Stimulated activated CD4-positive, alpha-beta T cell treated with anti-CD3 and anti-CD28 coated beads, Interleukin-1b, Interleukin-23, amount 100 ng/mL, for 48 hours (primary cell): ENCODE data around the gene SPEF1.

Experiments used
- DNase-seq: peaks from one replicate; pipeline ENCODE4 v3.0.0-alpha.2; 2020

The SPEF1 gene

DNA sequence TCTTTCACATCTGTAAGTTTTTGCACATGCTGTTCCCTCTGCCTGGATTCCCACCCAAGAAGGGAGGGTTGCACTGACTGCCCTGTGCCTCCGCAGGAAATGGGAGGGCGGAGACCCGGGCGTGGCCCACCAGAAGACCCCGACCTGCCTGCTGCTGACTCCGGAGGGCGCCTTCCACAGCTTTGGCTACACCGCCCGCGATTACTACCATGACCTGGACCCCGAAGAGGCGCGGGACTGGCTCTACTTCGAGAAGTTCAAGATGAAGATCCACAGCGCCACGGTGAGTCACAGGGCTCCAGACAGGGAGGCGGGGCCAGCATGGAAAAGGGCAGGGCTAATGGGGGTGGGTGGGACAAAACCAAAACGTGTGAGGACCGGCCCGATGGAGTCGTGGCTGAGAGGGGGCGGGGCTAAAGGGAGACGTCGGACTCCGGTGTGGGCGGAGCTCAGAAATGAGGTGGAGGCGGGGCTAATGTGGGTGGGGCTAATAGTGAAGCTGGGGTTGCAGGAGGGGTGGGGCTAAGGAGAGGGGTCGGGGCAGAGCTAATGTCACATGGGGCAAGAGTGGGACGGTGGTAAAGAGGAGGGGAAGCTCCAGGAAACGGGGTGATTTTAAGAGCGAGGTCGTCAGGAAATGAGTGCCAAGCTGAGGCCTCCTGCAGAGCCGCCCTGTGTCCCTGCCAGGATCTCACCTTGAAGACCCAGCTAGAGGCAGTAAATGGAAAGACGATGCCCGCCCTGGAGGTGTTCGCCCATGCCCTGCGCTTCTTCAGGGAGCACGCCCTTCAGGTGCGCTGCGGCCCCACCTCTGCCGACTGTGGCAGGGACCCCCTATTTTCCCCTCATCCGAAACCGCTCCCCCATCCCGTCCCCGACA is 36.2 kb downstream of the SPEF1 start:
- DNase-seq = peak; percentile 81

DNA sequence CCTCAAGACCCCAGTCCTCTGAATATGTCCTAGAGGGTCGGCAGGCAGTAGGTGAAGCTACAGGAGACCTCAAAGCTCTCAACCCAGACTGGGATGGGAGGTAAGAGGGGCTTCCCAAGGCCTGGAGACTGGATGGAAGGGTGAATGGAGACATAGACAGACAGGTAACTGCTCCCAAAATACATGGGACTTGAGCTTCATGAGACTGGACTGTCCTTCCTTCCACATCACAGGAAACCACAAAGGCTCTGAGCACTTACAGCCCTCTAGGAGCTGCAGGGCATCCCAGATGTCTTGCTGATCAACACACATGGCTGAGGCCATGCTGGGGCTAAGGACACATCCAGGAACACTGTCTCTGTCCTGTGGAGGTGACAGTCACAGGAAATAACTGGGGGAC is 37.2 kb downstream of the SPEF1 start:
- DNase-seq = no peak

DNA sequence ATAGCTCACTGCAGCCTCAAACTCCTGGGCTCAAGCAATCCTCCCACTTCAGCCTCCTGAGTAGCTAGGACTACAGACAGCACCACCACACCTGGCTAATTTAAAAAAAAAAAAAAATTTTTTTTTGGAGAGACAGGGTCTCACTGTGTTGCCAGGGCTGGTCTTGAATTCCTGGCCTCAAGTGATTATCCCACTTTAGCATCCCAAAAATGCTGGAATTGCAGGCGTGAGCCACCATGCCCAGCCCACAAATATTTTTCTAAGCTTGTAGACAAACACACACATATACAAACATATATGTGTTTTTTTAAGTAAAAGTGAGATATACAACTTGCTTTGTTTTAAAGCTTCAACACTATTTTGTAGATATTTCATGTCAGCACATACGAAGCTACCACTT is 38.0 kb downstream of the SPEF1 start:
- no peak for DNase-seq

DNA sequence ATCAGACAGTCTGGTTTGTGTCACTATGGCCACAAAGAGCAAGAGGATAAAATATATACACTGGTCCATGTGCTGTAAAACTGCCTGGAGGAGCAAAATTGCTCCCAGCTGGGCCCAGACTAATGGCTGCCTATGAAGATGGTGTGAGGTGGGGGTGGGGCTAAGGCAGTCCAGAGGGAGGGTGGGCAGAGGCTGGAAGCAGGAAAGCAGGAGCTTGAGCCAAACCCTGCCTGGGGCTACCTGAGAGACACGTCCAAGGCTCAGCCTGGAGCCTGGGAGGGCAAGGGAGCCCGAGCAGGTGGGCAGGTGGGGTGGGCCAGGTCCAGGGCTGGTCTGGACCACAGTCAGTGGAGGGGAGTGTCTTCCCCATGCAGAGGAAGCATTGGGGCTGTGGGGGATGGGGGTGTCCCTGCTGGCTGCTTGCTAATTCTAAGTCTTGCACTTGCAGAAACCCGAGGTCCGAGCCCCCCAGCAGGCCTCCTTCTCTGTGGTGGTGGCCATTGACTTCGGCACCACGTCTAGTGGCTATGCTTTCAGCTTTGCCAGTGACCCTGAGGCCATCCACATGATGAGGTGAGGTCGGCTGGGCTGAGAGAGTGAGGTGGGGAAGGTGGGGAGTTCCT is 39.3 kb downstream of the SPEF1 start:
- DNase-seq = no peak

DNA sequence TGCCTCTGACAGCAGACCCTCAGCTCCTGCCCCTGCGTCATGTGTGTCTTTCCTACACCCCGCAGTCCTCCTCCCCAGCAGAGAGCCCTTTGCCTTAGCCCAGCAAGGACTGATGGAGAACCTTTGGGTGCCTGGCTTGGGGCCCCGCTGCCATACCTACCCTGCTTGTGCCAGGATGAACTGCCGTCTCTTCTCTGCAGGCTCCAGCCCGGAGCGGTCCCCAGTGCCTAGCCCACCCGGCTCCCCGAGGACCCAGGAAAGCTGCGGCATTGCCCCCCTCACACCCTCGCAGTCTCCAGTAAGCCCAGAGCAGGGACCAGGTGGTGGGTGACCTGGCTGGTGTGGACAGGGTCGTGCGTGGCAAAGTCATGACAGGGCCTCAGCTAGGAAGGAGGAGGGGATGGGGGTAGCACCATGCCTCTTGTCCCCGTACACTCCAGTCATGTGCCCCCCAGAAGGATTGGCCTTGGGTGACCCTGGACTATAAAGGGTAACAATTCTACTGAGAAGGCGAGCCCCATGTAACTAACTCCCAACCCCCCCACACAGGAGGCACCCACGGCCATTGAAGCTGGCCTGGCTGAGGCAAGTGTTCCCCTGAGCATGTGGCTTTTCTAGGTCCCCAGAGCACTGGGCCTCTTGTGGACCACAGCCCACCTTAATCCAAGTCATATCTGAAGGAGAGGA is 40.5 kb downstream of the SPEF1 start:
- DNase-seq = no peak

DNA sequence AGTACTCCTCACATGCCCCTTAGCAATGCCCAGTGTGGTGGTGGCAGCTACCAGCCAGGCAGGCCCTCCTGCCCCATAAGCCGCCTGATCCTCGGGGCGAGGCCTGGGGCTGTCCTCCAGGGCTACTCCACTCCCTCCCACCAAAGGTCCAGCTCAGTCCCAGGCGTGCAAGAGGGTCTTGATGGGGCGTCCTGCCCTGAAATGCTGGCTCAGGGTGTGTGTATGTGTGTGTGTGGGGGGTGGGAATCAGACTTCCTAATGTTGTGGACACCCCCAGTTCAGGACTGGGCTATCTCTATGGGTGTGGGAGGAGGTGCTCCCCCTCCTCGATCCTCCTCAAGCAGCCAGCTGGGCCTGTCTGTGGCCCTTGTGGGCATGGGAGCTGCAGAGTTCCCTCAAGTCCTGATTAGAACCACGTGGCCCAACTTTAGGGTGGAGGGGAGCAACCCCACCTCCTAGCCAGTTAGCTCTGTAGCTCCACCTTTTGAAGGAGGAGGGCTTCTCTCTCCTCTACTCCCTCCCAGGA is 41.3 kb downstream of the SPEF1 start:
- DNase-seq = no peak

DNA sequence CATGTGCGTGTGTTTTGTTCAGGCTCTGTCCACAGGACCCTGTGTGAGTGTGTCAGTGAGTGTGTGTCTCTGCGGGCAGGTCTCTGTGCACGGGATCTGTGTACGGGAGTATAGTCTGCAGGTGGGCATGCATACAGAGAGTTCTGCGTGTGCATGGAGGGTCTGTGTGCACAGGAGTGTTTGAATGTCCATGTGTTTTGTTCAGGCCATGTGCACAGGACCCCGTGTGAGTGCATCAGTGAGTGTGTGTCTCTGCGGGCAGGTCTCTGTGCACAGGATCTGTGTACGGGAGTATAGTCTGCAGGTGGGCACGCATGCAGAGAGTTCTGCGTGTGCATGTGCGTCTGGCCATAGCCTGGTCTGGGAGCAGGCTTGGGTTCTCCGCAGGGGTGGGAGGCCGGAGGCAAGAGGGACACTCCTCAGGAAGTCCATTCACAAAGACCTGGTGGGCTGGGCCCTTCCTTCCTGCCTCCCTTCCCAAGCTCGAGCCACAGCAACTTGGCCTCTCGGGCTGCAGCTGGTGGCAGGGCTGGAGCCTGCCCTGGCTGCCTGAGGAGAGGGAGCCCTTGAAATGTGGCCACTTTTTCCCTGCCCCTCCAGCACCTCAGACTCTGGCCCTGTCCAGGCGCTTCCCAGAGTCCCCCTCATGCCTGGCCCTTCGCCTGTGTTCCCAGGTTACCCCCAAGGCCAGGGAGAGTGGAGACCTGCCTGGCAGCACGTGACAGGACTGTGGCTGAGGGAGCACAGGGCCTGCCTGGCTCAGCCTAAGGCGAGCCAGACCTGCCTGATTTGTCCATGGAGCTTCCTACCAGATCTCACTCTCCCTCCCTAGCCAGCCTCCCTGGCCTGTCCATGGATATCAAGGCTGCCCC is 42.0 kb downstream of the SPEF1 start:
- no peak for DNase-seq

DNA sequence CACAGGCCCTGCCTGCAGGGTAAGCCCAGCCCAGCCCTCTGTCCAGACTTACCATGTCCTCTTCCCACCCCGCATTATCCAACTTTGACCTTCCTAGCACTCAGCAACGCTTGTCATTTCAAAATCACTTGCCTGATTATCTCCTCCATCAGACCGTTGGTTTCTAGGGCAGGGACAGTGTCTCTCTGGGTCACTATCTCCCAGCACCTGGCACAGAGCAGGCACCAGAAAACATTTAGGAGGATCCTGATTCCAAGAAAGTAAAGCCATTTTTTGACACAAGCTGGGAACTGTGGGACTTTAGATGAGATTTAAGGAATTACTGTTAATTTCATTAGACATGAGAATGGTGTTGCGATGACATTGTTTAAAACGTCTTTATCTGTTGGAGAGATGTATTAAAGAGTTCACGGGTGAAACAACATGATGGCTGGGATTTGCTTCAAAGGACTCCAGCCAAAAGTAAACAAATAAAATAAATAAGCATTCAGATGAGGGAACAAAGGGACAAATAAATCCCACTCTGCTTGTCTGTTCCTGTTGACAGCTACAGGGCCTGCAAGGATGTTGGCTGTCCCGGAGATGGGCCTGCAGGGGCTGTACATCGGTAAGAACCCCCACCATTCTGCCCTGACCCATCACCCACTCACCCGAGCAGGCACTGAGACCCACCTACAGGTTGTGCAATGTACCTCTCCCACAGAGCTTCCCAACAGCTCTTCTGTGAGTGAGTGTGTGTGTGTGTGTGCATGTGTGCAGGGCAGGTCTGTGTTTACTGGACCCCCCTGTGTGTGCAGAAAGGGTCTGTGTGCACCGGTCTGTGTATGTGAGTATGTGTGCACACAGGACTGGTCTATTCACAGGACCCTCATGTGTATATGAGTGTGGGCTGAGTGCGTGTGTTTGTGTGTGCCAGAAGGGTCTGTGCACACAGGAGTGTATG is 42.9 kb downstream of the SPEF1 start:
- DNase-seq = no peak

DNA sequence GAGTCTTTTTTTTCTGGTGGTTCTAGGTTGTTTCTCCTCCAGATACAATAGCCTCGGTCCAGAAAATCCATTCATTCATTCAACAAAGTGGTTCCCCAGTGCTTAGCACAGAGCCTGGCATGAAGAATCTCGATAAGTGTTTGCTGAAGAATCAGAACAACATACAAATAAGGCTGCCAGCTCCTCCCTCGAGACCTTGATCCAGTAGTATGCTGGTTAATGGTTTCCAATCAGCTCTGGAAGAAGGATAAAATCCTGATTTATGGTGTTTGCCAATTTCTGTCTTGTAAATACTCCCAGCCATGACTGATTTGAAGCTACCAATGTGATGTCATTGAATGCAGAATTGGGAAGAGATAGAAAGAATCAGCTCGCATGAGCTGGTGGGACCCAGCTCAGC is 45.5 kb downstream of the SPEF1 start:
- DNase-seq = no peak

DNA sequence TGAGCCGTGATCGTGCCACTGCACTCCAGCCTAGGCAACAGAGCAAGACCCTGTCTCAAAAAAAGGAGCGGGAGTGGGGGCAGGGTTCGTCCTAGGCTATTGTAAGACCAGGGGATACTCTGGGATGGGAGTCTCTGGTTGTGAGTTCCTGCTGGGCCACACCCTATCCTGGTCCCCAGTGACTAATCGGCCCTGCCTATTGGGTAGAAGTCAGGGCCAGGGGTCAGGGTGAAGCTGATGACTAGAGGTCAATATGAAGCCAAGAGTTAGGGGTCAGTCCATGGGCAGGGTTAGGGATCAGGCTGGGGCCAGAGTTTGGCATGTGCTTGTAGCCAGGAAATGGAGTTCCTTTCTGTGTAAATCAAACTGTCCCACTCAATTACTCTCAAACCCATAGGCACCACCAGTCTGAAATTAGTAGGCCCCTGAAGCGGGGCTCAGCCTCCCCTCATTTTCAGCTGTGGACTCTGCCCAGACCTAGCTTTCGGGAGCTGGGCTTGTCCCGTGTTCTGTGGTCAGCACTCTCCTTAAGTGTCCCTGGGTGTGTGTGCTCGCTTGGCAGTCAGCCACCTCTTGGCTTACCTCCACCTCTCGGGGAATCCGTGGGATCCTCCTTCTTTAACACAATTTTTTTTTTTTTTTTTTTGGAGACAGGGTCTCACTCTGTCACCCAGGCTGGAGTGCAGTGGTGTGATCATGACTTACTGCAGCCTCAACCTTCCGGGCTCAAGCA is 47.0 kb downstream of the SPEF1 start:
- no peak for DNase-seq

DNA sequence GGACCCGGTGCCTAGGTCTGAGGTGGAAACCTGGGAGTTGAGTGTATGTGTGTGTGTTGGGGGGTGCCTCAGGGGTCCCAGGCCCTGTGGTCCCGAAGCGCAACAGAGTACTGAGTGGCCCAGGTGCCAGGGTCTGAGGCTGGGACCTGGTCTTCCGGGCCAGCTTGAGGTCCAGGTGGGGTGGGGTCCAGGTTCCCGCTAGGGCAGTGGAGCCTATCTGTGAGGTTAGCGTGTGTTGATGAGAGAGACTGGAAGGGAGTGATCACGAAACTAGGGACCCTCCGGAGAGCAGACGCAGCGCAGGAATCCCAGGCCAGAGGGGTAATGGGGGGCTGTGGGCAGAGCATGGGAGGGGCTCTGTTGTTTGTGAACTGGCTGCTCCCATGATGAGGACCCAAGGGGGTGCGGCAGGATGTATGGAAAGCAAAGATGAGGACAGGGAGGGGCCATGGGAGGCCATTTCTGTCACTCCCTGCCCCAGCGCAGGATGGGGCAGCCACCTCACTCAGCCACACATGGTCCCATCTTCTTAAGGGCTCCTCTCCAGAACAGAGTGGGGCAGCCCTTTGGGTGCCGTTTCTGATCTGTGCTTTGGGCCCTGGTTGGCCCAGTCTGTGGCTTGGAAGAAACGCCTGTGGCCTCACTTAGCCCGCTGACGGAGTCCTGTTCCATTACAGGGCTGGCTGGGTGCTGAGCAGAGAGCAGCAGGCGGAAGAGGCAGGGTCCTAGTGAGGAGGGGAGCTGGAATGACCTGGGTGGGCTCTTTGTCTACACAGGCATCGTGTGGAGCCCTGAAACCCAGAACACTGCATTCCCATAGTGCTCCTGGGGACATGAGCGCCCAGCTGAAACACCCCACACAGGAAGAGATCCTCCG is 47.9 kb downstream of the SPEF1 start:
- no peak for DNase-seq

DNA sequence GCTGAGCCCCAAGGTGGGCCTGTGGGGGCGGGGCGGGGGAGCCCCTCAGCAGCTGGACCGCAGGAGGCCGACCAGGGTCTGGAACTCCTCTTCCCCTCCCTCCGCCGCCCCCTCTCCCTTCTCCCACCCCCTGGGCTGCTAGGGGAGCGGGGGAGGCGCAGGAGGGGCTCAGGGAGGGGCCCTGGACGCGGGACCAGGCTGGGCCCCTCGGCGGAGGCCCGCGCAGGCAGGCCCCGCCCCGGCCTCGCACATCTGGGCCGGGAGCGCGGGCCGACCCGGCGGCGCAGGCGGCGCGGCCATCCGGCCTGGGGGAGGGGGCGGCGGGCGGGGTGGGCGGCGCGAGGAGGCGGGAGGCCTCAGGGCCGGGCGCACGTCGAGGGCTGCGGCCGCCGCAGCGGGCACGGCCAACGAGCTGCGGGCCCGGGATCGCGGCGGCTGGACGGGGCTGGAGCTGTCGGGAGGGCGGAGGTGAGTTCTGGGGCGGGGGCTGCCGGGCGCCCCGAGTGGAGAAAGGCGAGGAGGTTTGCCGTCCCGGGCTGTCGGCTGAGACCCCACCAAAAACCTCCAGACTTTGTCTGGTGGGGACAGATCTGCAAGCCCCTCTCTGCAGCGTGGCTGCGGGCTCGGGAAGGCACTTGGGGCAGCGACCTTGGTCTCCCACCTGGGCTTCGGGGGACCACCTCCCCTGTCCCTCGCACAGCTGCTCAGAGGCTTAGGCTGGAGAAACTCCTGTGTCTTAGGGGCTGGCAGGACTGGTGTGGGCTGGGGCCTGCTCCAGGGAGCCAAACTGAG is 48.7 kb downstream of the SPEF1 start, which contains the start of gene HSPA12B:
Gene HSPA12B, plus strand, starts transcription at position 359 of the 792 bp plus-strand sequence. CDS start 5,990 bp downstream, outside the sequence.
- no peak for DNase-seq

DNA sequence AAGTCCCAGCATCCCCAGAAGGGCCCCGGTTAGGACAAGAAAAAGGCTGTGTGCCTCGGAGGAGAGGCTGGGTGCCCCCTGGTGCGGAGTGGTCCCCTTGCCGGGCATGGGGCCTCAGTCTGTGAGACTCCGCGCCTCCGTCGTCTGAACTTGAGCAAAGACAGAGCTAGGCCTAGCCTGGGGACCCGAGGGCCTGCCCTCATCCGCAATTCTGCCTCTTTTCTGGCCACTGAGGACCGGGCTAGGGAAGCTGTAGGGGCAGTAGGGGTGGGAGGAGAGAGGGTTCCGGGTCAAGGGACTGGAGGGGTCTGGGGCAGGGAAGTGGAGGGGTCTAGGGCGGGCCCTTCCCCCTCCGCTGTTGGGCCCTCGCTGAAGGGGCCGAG is 49.3 kb downstream of the SPEF1 start:
- no peak for DNase-seq

DNA sequence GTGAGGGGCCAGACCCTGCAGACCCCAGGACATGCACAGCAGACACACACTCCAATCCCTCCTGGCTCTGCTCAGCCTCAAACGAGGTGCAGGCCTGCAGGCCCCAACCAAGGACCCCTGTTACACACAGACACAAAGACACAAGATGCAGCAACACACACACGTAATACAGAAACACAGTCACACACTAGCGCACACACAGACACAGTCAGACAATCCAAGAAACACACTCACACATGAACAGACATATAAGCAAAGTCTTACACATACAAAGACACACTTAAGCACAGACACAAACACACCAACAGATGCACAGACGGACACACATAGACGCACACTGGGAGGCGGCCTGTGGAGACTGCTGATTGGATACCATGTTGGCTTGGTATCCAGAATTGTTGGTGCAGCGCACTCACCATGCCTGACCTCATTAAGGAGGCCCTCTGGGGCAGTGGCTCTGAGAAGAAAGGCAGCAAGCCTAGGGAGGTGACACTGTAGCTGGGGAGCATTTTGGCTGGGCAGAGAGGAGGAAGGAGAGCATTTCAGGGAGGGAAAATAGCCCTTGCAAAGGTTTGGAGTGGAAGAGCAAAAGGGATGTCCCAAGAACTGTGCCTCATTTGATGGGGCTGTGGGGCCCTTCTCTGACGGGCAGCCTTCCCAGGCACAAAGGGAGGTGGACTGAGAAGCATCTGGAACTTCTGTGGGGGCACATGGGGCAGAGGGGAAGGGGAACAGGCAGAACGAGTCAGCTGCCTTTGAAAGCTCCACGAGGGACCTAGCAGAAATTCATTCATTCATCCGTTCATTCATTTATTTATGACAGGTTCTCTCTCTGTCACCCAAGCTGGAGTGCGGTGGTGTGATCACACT is 50.2 kb downstream of the SPEF1 start:
- no peak for DNase-seq

DNA sequence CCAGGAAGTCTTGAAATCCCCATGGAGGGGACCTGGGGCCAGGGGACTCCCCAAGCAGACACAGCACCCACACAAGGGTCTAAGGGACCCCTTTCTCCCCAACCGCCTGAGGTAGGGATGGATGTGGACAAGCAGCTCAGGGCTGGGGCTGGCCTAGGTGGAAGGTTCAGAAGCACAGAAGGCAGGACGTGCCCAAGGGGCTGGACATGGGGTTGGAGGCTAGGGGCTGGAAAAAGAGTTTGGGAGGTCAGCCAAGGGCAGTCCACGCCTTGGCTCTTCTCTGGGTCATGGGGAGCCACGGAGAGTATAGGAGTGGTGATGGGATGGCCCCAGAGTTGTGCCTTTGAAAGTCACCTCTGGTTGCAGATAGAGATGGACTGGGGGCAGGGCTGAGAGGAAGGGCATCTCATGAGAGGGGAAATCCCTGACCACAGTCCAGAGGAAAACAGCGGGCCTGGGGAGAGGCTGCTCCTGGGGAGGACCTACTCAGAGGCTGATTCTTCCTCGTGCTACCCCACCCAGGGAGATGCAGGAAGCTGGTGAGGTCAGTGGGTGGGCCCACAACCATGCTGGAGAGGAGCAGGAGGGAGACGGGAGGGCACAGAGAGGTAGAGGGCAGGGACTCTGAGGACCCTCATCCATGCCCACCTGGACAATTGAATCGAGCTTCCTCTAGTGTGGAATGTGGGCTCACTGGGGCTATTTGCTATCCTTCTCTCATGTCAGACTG is 51.3 kb downstream of the SPEF1 start:
- no peak for DNase-seq

DNA sequence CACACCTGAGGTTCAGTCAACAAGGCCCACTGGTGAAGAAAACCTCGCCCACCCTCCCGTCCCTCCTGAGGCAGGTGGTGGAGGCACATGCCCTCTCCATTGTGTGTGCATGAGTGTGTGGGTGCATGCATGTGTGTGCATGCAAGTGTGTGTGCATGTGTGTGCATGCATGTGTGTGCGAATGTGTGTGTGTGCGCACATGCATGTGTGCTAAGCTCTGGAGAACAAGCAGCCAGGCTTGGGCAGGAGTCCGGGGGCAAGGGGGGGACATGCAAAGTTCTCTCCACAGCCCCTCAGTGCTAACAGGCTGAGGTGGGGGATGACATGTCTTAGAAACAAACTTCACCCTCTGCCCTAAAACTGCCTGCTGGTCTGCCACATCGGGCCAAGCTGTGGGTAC is 51.9 kb downstream of the SPEF1 start:
- DNase-seq = no peak

DNA sequence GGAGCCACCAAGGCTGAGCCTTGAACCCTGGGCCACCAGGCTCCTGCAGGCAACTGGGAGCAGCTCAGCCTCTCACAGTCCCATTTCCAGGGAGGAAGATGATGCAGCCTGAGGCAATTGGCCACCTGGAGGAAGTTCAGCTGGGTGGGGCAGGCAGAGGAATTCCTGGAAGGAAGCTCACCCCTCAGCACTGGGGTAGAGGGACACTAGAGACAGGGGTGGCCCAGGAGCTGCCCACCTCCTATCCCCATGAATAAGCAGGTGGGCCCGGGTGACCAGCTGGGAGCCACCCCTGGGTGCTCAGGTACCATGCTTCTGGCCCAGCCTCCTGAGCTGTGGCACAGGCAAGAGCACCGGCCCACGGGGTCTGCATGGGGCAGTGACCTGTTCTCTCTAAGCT is 52.4 kb downstream of the SPEF1 start:
- DNase-seq = no peak
